Glutamatergic neuron (in vitro differentiated cells): ENCODE measurements around the gene STOML2. TPM values are rescaled to one million over a fixed set of nuclear protein-coding genes. Genes with fewer than 3 reads are reported as not detected.

Experiments
- DNase-seq: peaks from one replicate; pipeline ENCODE4 v3.0.0; 2022
- H3K27ac Mint-ChIP-seq: one replicate; pipeline ENCODE4 v1.8.0; 2020; ENCODE audit warnings: mild to moderate bottlenecking, mixed read lengths, inconsistent platforms; ENCODE audit not compliant: unreplicated experiment
- H3K27me3 Mint-ChIP-seq: one replicate; pipeline ENCODE4 v1.8.0; 2020; ENCODE audit warnings: mild to moderate bottlenecking, moderate library complexity, mixed read lengths, inconsistent platforms; ENCODE audit not compliant: unreplicated experiment
- H3K36me3 Mint-ChIP-seq: one replicate; pipeline ENCODE4 v1.8.0; 2020; ENCODE audit warnings: mild to moderate bottlenecking, mixed read lengths, inconsistent platforms; ENCODE audit not compliant: unreplicated experiment
- H3K4me1 Mint-ChIP-seq: one replicate; pipeline ENCODE4 v1.8.0; 2020; ENCODE audit warnings: mild to moderate bottlenecking, low read depth, mixed read lengths, inconsistent platforms; ENCODE audit not compliant: unreplicated experiment
- H3K4me3 Mint-ChIP-seq: one replicate; pipeline ENCODE4 v1.8.0; 2020; ENCODE audit warnings: mild to moderate bottlenecking, mixed read lengths, inconsistent platforms; ENCODE audit not compliant: unreplicated experiment
- H3K9me3 Mint-ChIP-seq: one replicate; pipeline ENCODE4 v1.8.0; 2020; ENCODE audit warnings: mild to moderate bottlenecking, moderate library complexity, mixed read lengths, inconsistent platforms; ENCODE audit not compliant: unreplicated experiment
- total RNA-seq: library from RNA; stranded (reverse); fragmentation: NEBNext Ultra II Directional; extraction: Animal tissue kit (Norgen Biotek cat#: 25700); gene quantifications from one replicate; pipeline ENCODE4 v1.2.1, GENCODE V29; 2021; ENCODE audit not compliant: unreplicated experiment
- TF ChIP-seq, protein P1 (sequence below): fragments of 200-600 bp; sonication (generic); IDR thresholded peaks from one replicate; pipeline ENCODE4 v1.5.0; 2021; ENCODE audit not compliant: partially characterized antibody, unreplicated experiment

The STOML2 gene
- total RNA-seq, 1 donor from 2014 or later: 73.0 TPM

DNA sequence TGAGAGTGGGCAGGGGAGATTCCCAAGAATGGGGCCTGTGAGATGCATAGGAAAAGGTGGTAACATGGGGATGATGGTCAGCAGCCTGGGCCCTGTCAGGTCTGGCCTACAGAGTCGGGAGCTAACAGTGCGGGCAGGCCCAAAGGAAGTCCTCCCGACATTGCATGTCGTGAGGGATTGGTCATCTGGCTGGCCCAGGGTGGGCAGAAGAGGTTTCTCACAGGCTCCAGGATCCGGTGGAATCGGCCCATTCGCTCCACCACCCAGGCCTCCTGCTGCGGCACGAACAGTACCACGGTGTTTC lies 514 bp downstream of the STOML2 start:
- H3K36me3 Mint-ChIP-seq: no peaks in the 10 kb centered on the region
- peak overlapping the region; percentile 86 for H3K27ac Mint-ChIP-seq
- H3K27me3 Mint-ChIP-seq: peaks cover 8% of the 10 kb centered on the region
- H3K4me1 Mint-ChIP-seq: peaks cover 22% of the 10 kb centered on the region
- peak overlapping the region; percentile 96 for H3K4me3 Mint-ChIP-seq
- TF ChIP-seq, protein P1, sequence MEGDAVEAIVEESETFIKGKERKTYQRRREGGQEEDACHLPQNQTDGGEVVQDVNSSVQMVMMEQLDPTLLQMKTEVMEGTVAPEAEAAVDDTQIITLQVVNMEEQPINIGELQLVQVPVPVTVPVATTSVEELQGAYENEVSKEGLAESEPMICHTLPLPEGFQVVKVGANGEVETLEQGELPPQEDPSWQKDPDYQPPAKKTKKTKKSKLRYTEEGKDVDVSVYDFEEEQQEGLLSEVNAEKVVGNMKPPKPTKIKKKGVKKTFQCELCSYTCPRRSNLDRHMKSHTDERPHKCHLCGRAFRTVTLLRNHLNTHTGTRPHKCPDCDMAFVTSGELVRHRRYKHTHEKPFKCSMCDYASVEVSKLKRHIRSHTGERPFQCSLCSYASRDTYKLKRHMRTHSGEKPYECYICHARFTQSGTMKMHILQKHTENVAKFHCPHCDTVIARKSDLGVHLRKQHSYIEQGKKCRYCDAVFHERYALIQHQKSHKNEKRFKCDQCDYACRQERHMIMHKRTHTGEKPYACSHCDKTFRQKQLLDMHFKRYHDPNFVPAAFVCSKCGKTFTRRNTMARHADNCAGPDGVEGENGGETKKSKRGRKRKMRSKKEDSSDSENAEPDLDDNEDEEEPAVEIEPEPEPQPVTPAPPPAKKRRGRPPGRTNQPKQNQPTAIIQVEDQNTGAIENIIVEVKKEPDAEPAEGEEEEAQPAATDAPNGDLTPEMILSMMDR: no peak
- DNase-seq: no peak
- peaks cover 12% of the 10 kb centered on the region for H3K9me3 Mint-ChIP-seq

DNA sequence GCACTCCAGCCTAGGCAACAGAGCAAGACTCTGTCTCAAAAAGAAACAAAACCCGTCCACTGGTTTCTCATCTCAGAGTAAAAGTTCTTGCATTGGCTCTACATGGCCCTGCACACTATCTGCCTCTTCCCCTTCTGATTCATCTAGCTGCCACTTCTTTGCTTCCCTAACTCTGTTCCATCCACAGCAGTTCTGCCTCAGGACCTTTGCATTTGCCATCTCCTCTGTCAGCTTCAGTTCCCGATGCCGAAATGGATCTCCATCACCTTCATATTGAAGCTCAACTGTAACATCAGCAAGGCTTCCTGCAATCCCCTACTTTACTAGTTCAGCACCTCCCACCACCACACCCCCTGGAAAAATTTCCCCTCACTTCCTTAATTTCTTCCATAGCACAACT lies 5.4 kb downstream of the STOML2 start:
- Mint-ChIP-seq H3K27ac (peak overlapping the region; percentile 65), H3K4me3 (peak overlapping the region; percentile 37), H3K4me1 (peaks cover 6% of the 10 kb centered on the region), H3K27me3 (no peaks in the 10 kb centered on the region), H3K36me3 (no peaks in the 10 kb centered on the region), H3K9me3 (peaks cover 3% of the 10 kb centered on the region)
- DNase-seq: no peak
- TF ChIP-seq, protein P1: no peak

DNA sequence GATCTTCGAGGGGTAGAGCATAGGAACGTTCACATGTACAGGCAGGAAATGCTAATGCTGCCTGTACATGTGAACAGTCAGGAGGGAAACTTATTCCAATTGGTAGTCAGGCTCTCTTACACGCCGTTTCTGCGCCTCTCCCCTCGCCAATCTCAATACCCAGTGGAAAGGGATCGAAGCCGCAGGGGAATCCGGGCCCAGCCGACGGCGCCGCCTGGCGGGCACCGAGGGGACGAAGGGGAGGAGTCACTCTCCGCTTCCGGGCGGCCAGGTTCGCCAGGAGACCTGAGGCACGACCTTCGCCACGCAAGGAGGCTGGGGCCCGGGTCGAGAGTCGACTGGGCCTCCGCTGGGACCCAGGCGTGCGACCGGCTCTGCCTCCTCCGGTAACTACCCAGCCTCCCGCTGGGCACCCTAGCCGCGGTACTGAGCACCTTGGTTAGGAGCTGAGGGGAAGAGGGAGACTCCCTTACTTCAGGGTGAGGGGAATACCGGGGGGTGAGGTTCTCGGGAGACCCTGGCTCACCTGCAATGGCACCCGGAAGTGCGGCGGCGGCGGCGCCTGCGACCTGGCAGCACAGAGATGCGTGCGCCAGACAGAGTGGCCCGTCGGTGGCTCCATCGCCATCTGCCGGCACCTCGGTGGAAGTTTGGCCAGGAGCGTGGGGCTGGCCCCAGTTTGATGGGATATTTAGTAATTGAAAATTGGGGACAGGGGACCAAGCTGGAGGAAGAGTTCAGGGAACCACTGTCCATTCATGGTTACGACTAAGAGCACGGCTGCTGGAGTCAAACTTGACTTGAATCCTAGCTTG lies 6.7 kb downstream of the STOML2 start, which contains the start of gene PIGO:
TSS of gene PIGO (minus strand) at position 557 of the 815 bp plus-strand sequence. CDS start 1,026 bp downstream, outside the sequence.
- Mint-ChIP-seq H3K9me3 (peaks cover 2% of the 10 kb centered on the region), H3K36me3 (no peaks in the 10 kb centered on the region)

DNA sequence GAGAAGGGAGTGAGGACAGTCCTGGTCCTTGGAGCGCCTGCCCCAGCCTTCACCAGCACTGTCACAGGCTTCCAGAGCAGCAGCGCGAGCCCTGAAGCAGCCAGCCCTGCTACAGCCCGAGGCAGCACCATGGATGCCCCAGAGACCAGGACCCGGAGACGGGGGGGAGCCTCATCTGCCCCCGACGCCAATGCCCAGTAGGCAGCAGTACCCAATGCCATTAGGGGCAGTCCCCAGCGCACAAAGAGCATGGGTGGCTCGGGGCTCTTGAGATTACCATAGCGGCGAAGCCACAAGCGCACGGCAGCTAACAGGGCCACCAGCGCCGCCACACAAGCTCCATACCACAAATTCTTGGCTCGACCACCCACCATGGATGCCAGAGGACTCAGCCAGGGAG lies 11.4 kb downstream of the STOML2 start:
- TF ChIP-seq, protein P1: no peak
- Mint-ChIP-seq H3K9me3 (peaks cover 4% of the 10 kb centered on the region), H3K4me3 (no peak overlapping the region), H3K27ac (no peak overlapping the region), H3K36me3 (no peaks in the 10 kb centered on the region), H3K27me3 (no peaks in the 10 kb centered on the region), H3K4me1 (no peaks in the 10 kb centered on the region)
- DNase-seq: no peak

More for the DNA sequence above, 6.7 kb downstream of the STOML2 start, which contains the start of gene PIGO:
- Mint-ChIP-seq H3K4me1 (no peaks in the 10 kb centered on the region), H3K4me3 (peak within 1 kb of the TSS; percentile 89), H3K27ac (peak within 1 kb of the TSS; percentile 78), H3K27me3 (no peaks in the 10 kb centered on the region)
- TF ChIP-seq, protein P1: peak; percentile 93
- peak; percentile 92 for DNase-seq

DNA sequence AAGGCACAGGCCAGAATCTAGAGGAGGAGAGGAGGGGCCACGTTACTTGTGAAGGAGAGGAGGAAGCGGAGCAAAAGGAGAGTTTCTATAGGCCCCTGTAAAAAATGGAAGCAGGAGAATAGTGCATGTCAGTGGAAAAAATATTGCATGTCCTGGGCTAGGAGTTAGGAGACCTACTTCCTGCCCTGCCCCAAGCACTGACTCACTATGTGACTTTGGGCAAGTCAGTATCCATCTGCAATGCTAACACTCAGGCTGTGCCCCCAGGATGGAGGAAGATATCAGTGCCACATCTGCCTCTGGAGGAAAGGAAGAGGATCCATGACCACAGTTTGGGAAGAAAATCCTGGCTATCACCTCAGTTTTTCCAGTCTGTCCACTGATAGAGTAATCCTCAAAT lies 13.5 kb downstream of the STOML2 start:
- Mint-ChIP-seq H3K9me3 (peaks cover 4% of the 10 kb centered on the region), H3K27ac (no peak overlapping the region), H3K27me3 (no peaks in the 10 kb centered on the region), H3K4me3 (no peak overlapping the region), H3K4me1 (no peaks in the 10 kb centered on the region), H3K36me3 (no peaks in the 10 kb centered on the region)
- TF ChIP-seq, protein P1: no peak
- DNase-seq: no peak
